Measurements from ENCODE around the gene NAV2. TPM values are rescaled to one million over a fixed set of nuclear protein-coding genes. Genes with fewer than 3 reads are reported as not detected.
"Not testable (repeated sequence)": the region's sequence is repeated elsewhere in the genome, so short reads cannot be mapped to it uniquely, and the experiment has no call there.

The NAV2 gene
- total RNA-seq, 1 donor from 2014 or later: 10.5 TPM

DNA sequence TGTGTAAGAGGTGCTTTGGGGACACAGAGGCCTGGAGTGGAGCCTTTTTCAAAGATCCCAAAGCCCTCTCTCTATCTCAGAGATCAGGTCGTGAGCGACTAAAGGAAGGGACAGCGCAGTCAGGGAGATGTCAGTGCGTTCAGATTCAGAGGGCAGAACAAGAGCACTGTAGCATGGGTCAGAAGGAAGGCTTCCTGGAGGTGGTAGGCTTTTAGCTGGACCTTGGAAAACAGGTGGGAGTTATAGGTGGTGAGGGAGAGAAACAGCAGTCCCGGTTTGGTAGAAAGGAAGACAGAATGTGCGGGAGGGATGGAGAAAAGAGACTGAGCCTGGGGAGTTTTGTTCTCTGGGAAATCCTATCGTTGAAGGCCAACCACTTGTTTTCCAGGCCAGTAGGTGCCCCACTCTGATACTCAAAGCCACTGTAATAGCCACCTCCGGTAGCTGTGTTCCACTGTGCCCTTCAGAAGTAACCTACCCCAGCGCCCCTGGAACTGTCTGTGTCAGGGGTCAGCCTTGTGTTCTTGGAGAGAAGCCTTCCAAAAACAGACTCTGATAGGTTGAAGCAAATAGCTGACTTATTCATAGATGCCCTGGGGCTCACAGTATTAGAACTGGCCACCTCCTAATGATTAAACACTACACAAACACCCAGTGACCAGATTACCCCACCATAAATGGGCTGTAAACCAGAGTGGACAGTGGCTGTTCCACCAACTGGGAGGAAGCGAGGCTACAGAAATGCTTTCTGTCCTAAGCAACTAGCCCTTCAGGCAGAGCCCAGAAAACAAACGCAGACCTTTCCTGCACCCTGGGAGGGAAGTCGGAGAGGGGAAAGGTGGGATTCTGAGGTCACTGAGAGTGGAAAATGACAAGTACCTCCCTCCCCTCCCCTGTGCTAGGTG lies 289.9 kb downstream of the NAV2 start:
- intact Hi-C loops (cut with DNase I): no loop called here
- no peak for ATAC-seq (ENCODE audit: poor library complexity)
- no peak for DNase-seq

DNA sequence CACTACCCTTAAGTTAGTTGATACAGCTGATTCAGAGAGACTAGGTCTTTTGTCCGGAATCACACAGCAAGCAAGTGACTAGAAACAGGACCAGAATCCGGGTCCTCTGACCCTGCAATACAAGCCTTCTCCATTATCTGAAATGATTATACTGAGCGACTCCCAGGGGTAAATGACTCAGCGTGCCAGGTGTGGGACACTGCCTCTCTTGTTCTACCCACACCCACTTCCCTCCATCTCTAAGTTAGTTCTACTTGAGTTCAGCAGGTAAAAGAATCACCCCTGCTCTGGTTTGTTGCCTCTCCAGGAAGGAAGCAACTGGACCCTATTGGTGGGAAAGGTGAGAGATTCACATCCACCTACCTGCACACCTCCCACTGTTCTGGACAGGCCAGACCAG lies 290.7 kb downstream of the NAV2 start:
- ATAC-seq (ENCODE audit: poor library complexity): no peak
- no peak for DNase-seq
- intact Hi-C loops (cut with DNase I): no loop called here

DNA sequence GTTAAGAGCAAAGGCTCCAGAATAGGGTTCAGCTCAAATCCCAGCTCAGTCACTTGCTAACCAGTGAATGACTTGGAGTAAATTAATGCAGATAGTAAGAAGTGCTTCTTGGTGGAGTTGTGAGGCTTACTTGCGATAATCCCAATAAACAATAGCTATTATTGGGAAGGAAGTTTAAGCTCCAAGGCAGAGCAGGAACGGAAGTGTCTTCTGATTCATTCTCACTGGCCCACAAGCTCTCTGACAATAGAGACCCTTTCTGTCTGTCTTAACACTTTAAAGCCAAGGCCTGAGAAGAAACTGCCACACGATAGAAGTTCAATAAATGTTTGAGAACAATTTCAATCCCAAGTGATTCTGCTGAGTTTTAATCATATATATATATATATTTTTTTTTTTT lies 292.2 kb downstream of the NAV2 start:
- DNase-seq: no peak
- intact Hi-C loops (cut with DNase I): no loop called here
- ATAC-seq (ENCODE audit: poor library complexity): no peak

DNA sequence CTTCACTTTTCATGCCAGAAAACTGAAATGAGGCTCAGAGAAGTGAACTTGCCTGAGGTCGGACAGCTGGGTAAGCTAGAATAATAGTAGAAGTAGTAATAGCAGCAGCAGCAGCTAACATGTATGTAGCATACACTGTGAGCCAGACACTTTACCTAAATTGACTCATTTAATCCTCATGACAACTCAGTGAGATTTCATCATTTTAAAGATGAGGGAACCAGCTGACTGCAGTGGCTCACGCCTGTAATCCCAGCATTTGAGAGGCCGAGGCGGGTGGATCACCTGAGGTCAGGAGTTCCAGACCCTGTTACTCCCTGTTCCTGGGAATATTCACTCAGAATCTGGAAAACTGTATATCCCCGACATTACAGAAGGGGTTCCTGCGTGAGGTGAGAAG lies 293.1 kb downstream of the NAV2 start:
- no peak for DNase-seq
- intact Hi-C loops (cut with DNase I): no loop called here
- no peak for ATAC-seq (ENCODE audit: poor library complexity)

DNA sequence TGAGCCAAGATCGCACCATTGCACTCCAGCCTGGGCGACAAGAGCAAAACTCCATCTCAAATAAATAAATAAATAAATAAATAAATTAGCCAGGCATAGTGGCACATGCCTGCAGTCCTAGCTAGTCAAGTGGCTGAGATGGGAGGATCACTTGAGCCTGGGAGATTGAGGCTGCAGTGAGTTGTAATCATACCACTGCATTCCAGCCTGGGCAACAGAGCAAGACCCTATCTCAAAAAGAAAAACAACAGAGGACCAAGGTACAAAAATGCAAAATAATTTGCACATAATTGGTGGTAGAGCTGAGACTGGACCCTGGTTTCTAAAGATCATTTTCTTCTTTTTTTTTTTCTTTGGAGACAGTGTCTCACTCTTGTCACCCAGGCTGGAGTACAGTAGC lies 294.0 kb downstream of the NAV2 start:
- ATAC-seq (ENCODE audit: poor library complexity); intact Hi-C loops (cut with DNase I); DNase-seq: not testable (repeated sequence)

DNA sequence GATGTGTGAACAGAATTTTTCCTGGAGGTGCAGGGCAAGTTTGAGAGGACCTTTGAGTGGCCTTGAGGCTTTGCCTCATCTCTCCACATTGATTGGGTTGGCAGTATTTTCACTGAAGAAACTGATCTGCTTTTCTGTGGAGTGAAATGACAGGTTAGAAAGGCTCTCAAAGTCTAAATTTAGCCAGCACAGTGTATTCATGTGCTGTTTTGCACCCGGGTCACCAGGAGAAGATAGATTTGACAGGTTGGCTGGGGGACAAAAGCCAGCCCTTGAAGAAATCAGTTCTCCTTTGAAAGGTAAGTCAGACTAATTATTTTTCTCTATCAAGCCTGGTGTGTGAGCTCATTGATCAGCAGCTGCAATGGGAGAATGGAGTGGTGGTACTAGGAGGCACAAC lies 294.7 kb downstream of the NAV2 start:
- no peak for DNase-seq
- intact Hi-C loops (cut with DNase I): no loop called here
- peak; percentile 80 for ATAC-seq (ENCODE audit: poor library complexity)

DNA sequence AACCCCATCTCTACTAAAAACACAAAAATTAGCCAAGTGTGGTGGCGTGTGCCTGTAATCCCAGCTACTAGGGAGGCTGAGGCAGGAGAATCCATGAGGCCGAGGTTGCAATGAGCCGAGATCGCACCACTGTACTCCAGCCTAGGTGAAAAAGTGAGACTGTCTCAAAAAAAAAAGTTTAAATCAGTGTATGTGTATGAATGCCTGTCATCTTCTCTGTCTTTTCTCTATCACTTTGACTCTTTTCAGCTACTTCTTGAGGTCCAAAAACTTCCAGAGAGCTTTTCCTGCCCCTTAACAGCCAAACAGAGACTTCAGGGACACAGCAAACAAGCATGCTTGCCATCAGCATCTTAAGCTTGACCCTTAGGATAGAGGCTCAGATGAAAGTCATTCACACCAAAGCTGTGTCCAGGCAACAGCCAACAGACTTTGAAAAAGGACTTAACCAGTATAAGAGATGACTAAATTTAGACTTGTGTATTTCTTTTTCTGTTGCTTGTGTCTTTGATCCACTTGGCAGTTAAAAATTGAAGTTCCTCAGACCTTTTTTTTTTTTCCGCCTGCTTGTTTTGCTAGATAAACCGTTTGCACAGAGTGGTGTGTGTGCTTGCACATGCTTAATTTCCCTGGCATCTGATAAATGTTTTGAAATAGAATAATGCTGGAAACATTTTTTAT lies 295.7 kb downstream of the NAV2 start:
- intact Hi-C loops (cut with DNase I): no loop called here
- peak; percentile 15 for ATAC-seq (ENCODE audit: poor library complexity)
- no peak for DNase-seq

DNA sequence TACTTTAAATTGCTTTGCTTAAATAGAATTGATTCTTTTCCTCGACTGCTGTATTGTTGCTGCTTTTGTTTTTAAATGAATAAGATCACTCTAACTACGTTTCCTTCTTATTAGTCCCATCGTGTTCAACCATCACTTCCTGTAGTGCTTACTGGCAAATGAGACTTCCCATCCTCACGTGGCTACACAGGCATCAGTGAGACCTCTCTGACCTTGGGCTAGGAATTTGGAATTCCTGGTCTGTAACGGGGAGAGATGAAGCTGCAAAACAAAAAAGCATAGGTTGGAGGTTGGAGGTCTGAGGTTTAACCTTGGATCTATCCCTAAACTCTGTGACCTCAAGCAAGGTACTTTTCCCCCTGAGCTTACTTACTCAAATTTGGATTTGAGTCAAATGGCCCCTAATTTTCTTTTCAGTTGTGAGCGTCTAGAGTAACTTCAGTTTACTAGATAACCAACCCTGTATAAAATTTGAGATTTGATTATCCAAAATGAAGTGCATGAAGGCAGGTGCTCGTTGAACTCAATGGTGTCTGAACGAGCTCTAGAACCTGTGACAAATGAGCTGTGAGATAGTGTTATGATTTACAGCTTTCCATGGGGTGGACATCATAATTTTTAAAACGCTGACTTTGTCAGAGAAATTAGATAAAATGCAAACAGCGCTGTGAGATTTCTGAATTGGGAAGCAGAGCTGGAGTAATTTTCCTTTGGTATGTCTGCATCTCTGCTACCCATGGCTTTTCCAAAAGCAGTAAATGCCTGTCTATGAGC lies 296.4 kb downstream of the NAV2 start:
- ATAC-seq (ENCODE audit: poor library complexity) (no peak), DNase-seq (no peak)
- intact Hi-C loops (cut with DNase I): no loop called here

DNA sequence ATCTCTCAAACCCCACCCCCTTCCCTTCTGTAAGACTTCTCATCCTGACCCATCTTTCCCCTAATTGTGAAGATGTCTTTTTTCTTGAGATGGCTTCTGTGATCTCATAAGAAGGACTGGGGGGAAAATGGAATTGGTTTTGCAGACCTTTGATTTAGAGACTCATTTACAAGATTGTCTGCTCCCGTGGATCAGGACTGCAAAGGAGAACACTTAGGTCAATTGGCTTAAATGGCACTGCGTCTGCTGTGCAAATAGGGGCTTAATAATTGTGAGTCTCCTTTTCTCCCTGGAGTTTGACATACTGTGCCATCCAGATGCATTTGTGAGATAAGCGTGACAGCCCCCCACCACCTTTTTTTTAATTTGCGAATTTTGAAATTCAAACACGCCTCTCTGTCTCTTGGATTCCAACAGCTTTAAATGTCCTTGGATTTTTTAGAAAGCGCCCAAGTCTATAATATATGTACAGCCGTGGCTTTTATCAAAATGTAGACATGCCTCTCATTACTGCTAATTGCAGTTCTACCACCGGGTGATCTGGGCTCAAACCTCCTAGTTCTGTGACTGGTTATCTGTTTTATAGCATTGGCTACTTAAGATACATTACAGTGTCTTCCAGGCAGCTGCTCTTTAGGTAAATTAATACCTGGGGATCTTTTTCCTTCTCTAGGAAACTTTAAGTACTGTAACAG lies 297.7 kb downstream of the NAV2 start:
- ATAC-seq (ENCODE audit: poor library complexity) (no peak), DNase-seq (no peak)
- intact Hi-C loops (cut with DNase I): no loop called here

DNA sequence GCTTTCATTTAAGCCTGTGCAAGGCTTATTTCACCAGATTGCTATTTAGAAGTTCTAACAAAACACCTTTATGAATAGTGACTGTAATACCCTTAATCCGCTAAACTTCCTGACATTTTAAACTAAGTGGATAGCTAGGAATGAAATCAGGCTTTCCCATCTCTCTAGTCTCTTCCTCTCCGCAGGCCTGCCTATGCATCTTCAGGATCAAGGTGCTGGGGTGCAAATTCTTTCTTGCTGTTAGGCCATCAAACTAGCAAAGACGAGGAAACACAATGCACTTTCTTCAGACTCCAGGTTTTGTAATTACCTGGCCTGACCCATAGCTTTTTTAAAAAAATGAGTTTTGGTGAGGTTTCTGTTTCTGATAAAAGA lies 298.2 kb downstream of the NAV2 start:
- no peak for ATAC-seq (ENCODE audit: poor library complexity)
- intact Hi-C loops (cut with DNase I): no loop called here
- DNase-seq: no peak

DNA sequence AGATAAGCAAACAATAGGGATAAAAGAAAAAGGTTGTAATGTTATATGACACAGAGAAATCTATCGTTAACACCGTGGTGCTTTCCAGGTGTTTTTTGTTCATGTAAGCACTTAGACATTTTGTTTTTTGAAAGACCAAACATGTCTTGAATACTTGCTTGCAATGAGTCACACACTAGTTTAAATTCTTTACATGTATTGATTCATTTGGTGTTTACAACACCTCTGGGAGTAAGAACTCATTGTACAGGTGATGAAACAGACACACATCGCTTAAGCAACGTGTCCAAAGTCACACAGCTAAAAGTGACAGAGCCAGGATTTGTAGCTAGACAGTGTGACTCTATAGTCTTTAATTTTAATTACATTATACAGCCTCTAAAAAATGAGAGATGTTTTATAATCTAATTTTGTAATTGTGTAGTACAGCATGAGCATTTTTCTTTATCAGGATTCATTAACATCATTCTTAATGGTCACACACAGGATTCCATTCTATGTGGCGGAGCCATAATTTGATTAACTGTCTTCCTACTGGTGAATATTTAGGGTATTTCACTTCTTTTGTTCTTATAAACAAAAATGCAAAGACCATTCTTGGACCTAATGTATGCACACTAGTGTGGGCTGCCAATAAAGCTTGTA lies 298.8 kb downstream of the NAV2 start:
- intact Hi-C loops (cut with DNase I): no loop called here
- DNase-seq: no peak
- ATAC-seq (ENCODE audit: poor library complexity): no peak

DNA sequence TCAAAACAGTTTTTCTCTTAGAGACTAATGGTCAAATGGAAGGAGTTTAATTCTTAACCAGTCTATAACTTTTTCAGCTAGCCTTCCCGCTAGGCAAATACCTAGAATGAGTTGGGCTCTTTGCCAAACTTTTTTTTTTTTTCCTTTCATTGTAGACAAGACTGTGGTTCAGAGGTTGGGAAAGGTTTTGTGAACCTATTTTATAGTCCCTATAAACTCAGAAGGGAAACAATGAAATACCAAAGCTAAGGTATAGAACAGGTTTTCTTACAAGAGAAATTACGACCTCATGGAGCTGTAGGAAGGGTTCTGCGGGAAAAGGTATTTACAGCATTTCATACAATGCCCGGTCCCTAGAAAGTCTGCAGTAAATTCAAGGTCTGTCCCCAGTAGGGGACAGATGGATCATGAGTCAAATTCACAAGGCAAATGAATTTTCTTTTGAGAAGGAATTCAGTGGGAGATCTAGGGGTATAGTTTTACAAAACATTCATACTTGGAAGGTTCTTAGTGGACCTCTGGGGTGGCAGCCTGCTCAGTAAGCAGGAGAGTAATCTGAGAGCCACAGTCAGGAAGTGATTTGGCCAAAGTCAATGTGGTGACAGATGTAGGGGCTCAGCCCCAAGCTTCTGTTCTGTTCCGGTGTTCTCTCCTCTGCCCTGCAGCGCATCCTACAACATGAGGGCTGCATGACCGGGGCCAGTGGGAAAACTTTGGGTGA lies 300.9 kb downstream of the NAV2 start:
- ATAC-seq (ENCODE audit: poor library complexity) (peak; percentile 88), DNase-seq (peak; percentile 40)
- intact Hi-C loops (cut with DNase I): loop anchor here (2.0 kb wide), 1 partner anchor 57 kb away; no protein-coding TSS in a partner anchor

DNA sequence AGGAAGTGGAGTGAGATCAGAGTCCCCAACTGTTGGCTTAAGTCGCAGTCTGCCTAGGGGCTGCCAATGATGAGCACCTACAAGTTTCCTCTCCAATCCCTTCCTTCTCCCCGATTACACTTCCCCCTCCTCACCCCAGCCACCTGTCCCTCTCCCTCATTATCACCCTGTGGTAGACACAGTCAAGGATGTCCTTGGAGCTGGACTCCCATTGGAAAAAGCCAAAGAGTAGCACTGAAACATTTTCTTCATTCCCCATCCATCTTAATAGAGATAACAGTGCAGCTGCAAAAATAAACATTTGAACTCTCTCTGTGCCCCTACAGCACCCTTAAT lies 301.4 kb downstream of the NAV2 start:
- no peak for DNase-seq
- ATAC-seq (ENCODE audit: poor library complexity): peak; percentile 23
- intact Hi-C loops (cut with DNase I): no loop called here

DNA sequence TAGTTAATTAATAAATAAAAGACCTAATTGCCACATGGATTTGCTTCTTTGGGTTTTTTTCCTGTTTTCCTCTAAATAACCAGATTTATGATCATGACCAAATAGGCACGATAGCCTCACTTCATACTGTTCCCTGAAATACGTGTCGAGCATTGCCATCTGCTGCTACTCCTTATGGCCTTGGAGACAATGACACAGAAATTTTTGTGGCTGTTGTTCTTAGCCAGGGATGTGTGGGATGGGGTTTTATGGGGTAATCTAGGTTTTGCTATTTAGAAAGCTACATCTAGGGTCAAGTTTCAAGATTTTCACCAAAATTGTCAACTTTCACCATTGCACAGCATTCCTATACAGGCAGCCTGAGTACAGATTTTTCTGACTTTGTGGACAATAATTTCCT lies 302.5 kb downstream of the NAV2 start:
- DNase-seq (no peak), ATAC-seq (ENCODE audit: poor library complexity) (no peak)
- intact Hi-C loops (cut with DNase I): no loop called here

DNA sequence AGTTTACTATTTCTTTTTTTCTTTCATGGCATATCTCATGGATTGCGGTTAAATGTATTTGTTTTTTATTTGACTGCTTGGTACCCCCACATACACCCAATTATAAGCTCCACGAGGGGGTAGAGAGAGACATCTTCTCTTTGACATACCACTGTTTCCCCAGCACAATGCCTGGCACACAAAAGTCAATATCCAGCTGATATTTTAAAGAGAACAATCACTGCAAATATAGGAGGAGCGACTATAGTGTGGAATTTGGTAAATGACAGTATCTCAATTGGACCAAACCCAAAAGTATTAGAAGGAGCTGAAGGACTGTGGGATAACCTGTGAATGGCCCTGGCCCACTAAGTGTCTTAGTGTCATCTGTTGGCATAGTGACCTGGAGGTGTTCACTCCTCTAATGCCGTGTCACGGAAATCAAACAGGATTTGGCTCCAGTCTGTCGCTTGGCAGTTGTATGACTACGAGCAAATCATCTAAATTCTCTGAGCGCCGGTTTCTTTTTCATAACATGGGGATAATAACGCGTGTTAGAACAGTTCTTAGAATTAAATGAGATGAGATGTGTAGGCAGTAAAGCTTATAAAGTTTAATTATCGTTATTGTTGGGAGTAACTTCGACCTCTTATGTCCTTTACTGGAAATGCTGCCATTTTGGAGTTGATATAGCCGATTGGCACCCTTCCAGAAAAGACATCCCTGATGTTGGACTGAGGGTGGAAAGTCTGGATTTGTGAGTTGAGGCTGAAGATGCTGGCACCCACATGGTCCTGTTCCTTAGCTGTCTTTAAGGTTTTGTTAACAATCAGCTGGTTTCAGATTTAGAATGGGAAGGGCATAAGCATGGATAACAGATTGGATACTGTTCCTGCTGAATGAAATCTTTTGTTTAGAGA lies 303.1 kb downstream of the NAV2 start:
- peak; percentile 18 for ATAC-seq (ENCODE audit: poor library complexity)
- intact Hi-C loops (cut with DNase I): no loop called here
- no peak for DNase-seq

DNA sequence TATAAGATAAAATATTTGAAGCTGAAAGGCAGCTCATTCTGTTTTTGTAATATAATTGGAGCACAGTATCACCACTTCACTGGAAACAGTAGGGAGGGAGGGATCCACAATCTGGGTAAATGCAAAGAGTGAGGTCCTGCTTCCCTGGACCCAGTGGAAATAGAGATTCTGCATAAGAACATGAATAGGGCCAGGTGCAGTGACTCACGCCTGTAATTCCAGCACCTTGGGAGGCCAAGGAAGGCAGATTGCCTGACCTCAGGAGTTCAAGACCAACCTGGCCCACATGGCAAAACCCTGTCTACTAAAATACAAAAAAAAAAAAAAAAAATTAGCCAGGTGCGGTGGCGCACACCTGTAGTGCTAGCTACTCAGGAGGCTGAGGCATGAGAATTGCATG lies 303.9 kb downstream of the NAV2 start:
- no peak for DNase-seq
- intact Hi-C loops (cut with DNase I): no loop called here
- ATAC-seq (ENCODE audit: poor library complexity): no peak

DNA sequence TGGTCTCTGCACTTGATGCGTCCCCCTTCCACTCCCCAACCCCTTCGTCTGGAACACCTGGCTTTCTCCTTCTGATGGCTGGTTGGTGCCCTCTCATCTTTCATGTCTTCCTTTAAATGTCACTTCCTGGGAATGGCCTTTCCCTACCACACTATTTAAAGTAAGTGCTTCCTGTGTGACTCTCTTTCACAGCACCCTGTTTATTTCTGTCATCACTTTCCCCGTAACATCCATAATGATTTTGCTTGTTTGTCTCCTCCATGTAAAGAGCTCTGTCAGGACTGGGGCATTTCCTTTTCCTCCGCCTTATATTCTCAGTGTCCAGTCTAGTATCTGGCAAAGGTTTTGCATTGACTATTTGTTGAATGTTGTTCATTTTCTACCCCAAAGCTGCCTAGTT lies 304.7 kb downstream of the NAV2 start:
- ATAC-seq (ENCODE audit: poor library complexity) (no peak), DNase-seq (no peak)

More for the DNA sequence above, 304.7 kb downstream of the NAV2 start:
- intact Hi-C loops (cut with DNase I): no loop called here

Data from Right ventricle myocardium superior (tissue), 1 donor.